Epithelial cell of esophagus (primary cell): ENCODE data around the gene HEYL.

ENCODE experiments used
- DNase-seq: peaks from one replicate; pipeline ENCODE4 v3.0.0; 2010; ENCODE audit warnings: low read depth
- H3K4me3 ChIP-seq: 2 replicates; pipeline ENCODE4 v1.5.1; 2011; ENCODE audit warnings: mild to moderate bottlenecking, low read length, control low read depth
- CTCF ChIP-seq: IDR thresholded peaks from 2 replicates; pipeline ENCODE4 v1.5.1; 2011; ENCODE audit warnings: low read depth, mild to moderate bottlenecking, low read length, control low read depth, inconsistent platforms; ENCODE audit not compliant: insufficient read depth; ENCODE audit errors: missing control alignments

The HEYL gene

GRCh38 chr1:39657402-39657801, 18.0 kb upstream of the HEYL start:
- no peak overlapping the region for H3K4me3 ChIP-seq
- TF ChIP-seq CTCF, result no peak
- DNase-seq, result no peak

GRCh38 chr1:39656391-39656790, 16.9 kb upstream of the HEYL start:
- no peak for DNase-seq
- no peak overlapping the region for H3K4me3 ChIP-seq
- no peak for TF ChIP-seq CTCF

GRCh38 chr1:39655578-39656268, 16.3 kb upstream of the HEYL start:
- TF ChIP-seq CTCF, result no peak
- no peak for DNase-seq
- H3K4me3 ChIP-seq, result no peak overlapping the region

- no peak for TF ChIP-seq CTCF
- H3K4me3 ChIP-seq, result no peak overlapping the region
- no peak for DNase-seq
Observed at GRCh38 chr1:39654291-39654690, 14.8 kb upstream of the HEYL start.

- peak; percentile 94 for DNase-seq
- no peak overlapping the region for H3K4me3 ChIP-seq
- peak; percentile 96 for TF ChIP-seq CTCF
Observed at GRCh38 chr1:39653546-39654031, 14.1 kb upstream of the HEYL start.

GRCh38 chr1:39652554-39652953, 13.1 kb upstream of the HEYL start:
- TF ChIP-seq CTCF, result no peak
- no peak overlapping the region for H3K4me3 ChIP-seq
- no peak for DNase-seq

GRCh38 chr1:39652105-39652504, 12.7 kb upstream of the HEYL start:
- TF ChIP-seq CTCF, result no peak
- DNase-seq, result no peak

More at GRCh38 chr1:39652105-39652504, 12.7 kb upstream of the HEYL start:
- no peak overlapping the region for H3K4me3 ChIP-seq
